K562 (cell line): ENCODE results near the gene CHST2. TPM values are rescaled to one million over a fixed set of nuclear protein-coding genes. Genes with fewer than 3 reads are reported as not detected.
A peak's percentile ranks its signal among the peaks of the same experiment; 100 is the strongest.

ENCODE experiments used
- BRD9 ChIP-seq: fragments of 450-650 bp; IDR thresholded peaks from 2 replicates; pipeline ENCODE4 v1.6.1; 2018; ENCODE audit warnings: low read depth; ENCODE audit not compliant: partially characterized antibody
- CBFA2T3 ChIP-seq: fragments of 450-650 bp; IDR thresholded peaks from 2 replicates; pipeline ENCODE4 v1.6.1; 2017
- DPF2 ChIP-seq: fragments of 450-650 bp; IDR thresholded peaks from 2 replicates; pipeline ENCODE4 v1.6.1; 2016
- FOXM1 ChIP-seq, 2 experiments: fragments of 450-650 bp in 1 of 2; sonication (generic) in 1 of 2; formaldehyde crosslinking in 1 of 2; IDR thresholded peaks; 2 replicates each; pipeline versions ENCODE4 v1.6.1 to v1.9.0; 2017 to 2022; ENCODE audit warnings: low read depth in 2 of 2, mild to moderate bottlenecking in 2 of 2, missing genetic modification reagents in 1 of 2, moderate library complexity in 1 of 2
- HDAC3 ChIP-seq: fragments of 450-650 bp; IDR thresholded peaks from 2 replicates; pipeline ENCODE4 v1.6.1; 2018; ENCODE audit warnings: borderline replicate concordance, mild to moderate bottlenecking, moderate library complexity; ENCODE audit not compliant: partially characterized antibody
- MEIS2 ChIP-seq: fragments of 450-650 bp; IDR thresholded peaks from 2 replicates; pipeline ENCODE4 v1.6.1; 2014; ENCODE audit warnings: mild to moderate bottlenecking; ENCODE audit not compliant: partially characterized antibody
- NFE2L1 ChIP-seq: fragments of 450-650 bp; IDR thresholded peaks from 2 replicates; pipeline ENCODE4 v1.6.1; 2016; ENCODE audit warnings: missing genetic modification characterization, low read depth, mild to moderate bottlenecking, missing compliant biosample characterization, moderate library complexity, borderline replicate concordance
- NR2C1 ChIP-seq, 2 experiments: fragments of 450-650 bp; IDR thresholded peaks; 2 replicates each; pipeline ENCODE4 v1.6.1; 2017; ENCODE audit warnings: mild to moderate bottlenecking in 2 of 2, antibody characterized with exemption in 1 of 2, inconsistent platforms in 1 of 2, missing compliant biosample characterization in 1 of 2, missing genetic modification characterization in 1 of 2
- SRSF7 ChIP-seq: fragments of 200-400 bp; formaldehyde crosslinking; optimal IDR thresholded peaks from 2 replicates; pipeline ENCODE3; 2017; ENCODE audit warnings: mild to moderate bottlenecking, low read depth, low read length
- SUPT5H ChIP-seq: fragments of 450-650 bp; IDR thresholded peaks from 2 replicates; pipeline ENCODE4 v1.6.1; 2016
- TAF9B ChIP-seq: fragments of 450-650 bp; IDR thresholded peaks from 2 replicates; pipeline ENCODE4 v1.6.1; 2018; ENCODE audit warnings: mild to moderate bottlenecking; ENCODE audit not compliant: partially characterized antibody
- TRIM24 ChIP-seq, 2 experiments: fragments of 450-650 bp; IDR thresholded peaks; 2 replicates each; pipeline ENCODE4 v1.6.1; 2016
- ZEB2 ChIP-seq: fragments of 450-650 bp; IDR thresholded peaks from 2 replicates; pipeline ENCODE4 v1.6.1; 2016
- ZNF263 ChIP-seq: sonication (generic); formaldehyde crosslinking; IDR thresholded peaks from 2 replicates; pipeline ENCODE4 v1.8.0; 2022; ENCODE audit warnings: mild to moderate bottlenecking, missing genetic modification reagents, borderline replicate concordance
- polyA plus RNA-seq, 8 experiments: library from polyadenylated mRNA; depleted of rRNA in 4 of 8; stranded (reverse) in 5 of 8; unstranded in 3 of 8; fragments of >200 nt; fragmentation: Nextera tagmentation in 2 of 8; fragmentation: Illumina TruSeq in 1 of 8; extraction: Ambion mirVana in 2 of 8; extraction: Trizol in 1 of 8; gene quantifications; 2 replicates each; pipeline versions ENCODE4 v1.2.1 to v1.2.3, GENCODE V29; 2011 to 2014; ENCODE audit warnings: inconsistent platforms in 1 of 8, missing spikeins in 1 of 8
- total RNA-seq, 7 experiments: library from RNA; depleted of rRNA in 6 of 7; stranded (reverse); fragments of >200 nt in 6 of 7; fragmentation: Illumina TruSeq in 2 of 7; extraction: Trizol in 2 of 7; gene quantifications; 2 replicates each; pipeline versions ENCODE4 v1.2.1 to v1.2.3, GENCODE V29; 2011 to 2021; ENCODE audit warnings: low replicate concordance in 1 of 7
- TF ChIP-seq, protein P1 (sequence below): fragments of 450-650 bp; IDR thresholded peaks from 2 replicates; pipeline ENCODE4 v1.6.1; 2016; ENCODE audit warnings: antibody characterized with exemption
- TF ChIP-seq, protein P2 (sequence below), 2 experiments: fragments of 450-650 bp; conservative IDR thresholded peaks; 2 replicates each; pipeline ENCODE4 v1.6.1; 2017; ENCODE audit warnings: mild to moderate bottlenecking in 2 of 2, moderate library complexity in 2 of 2
- TF ChIP-seq, protein P3 (sequence below): fragments of 450-650 bp; formaldehyde crosslinking; IDR thresholded peaks from 2 replicates; pipeline ENCODE4 v1.4.0; 2020; ENCODE audit warnings: mild to moderate bottlenecking, moderate library complexity
- TF ChIP-seq, protein P4 (sequence below): IDR thresholded peaks from 2 replicates; pipeline ENCODE4 v1.6.1; 2014; ENCODE audit warnings: antibody characterized with exemption
- TF ChIP-seq, protein P5 (sequence below): fragments of 200-800 bp; sonication (Bioruptor generic); IDR thresholded peaks from 2 replicates; pipeline ENCODE4 v1.6.1; 2017; ENCODE audit warnings: missing genetic modification characterization, missing compliant biosample characterization

Gene CHST2
- total and polyA plus RNA-seq, 9 of the 15 experiments (the other 6 are each of a cell fraction or from before 2014, with no cell fraction given) = 3.4 to 60.3 (median 13.9) TPM

DNA sequence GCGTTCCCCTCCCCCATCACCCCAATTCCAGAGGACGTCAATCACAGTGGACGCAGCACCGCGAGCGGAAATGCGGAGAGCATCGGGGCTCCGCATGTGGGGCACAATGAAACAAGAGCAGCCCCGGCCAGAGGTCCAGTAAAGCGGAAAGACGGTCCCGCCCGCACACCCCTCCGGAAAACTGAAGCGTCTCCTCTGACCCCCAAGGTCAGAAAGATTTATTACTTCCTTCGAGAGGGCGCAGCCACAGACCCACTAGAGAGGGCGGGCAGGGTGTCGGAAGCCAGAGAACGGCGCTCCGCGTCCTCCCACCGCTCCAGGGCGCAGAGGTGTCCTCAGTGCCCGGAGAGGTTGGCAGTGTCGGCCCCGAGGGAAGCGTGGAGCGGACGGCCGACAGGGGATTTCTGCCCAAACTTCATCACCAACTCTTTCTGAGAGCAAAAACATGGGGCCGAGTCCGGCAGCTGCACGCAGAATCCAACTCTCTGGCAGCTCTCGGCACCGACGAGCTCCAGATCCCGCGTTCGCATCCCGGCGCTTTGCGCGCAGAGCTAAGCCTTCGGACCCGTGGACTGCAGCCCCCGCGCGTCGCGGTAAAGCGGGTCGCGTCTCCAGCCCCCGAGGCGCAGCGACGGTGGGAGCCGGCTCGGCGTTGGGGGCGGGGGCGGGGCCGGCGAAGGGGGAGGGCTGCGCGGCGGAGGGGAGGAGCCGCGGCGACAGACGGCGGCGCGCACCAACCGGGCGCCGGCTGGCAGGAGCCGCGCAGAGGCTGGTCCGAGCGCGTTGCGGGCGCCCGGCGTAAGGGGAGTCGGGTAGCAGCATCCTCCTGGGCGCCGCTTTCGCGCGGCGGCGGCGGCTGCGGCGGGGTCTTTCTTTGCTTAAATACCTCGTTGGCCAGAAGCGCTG is at the start of gene CHST2 (continued):
- TF ChIP-seq, protein P1, sequence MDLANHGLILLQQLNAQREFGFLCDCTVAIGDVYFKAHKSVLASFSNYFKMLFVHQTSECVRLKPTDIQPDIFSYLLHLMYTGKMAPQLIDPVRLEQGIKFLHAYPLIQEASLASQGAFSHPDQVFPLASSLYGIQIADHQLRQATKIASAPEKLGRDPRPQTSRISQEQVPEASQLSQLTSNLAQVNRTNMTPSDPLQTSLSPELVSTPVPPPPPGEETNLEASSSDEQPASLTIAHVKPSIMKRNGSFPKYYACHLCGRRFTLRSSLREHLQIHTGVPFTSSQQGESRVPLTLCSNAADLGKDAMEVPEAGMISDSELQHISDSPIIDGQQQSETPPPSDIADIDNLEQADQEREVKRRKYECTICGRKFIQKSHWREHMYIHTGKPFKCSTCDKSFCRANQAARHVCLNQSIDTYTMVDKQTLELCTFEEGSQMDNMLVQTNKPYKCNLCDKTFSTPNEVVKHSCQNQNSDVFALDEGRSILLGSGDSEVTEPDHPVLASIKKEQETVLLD = 0 out of 2 replicates have a peak, but pooled peaks have one; percentile 36
- TF ChIP-seq TAF9B (peak; percentile 57), FOXM1 (IDR thresholded peaks at IDR 0.05; ENCODE audit: low read depth) (no peak), FOXM1 (CRISPR knock-in tag; IDR thresholded peaks at IDR 0.05; ENCODE audit: low read depth) (0 out of 2 replicates have a peak, but pooled peaks have one; percentile 64), NR2C1 (IDR thresholded peaks at IDR 0.05) (peak; percentile 73), NR2C1 (tag; IDR thresholded peaks at IDR 0.05) (peak; percentile 79), ZEB2 (no peak), CBFA2T3 (peak; percentile 54), SUPT5H (peak; percentile 80), TRIM24 (IDR thresholded peaks at IDR 0.05) (peak in 1 of 2 experiments; percentile 31; a peak in 1 of 4 replicates), DPF2 (peak; percentile 44; the same call in 1 of the 2 replicates), ZNF263 (CRISPR knock-in tag) (peak; percentile 60; the same call in 1 of the 2 replicates), HDAC3 (peak; percentile 42), MEIS2 (peak; percentile 98), NFE2L1 (tag) (no peak), BRD9 (peak; percentile 68), SRSF7 (no peak)
- TF ChIP-seq, protein P2, sequence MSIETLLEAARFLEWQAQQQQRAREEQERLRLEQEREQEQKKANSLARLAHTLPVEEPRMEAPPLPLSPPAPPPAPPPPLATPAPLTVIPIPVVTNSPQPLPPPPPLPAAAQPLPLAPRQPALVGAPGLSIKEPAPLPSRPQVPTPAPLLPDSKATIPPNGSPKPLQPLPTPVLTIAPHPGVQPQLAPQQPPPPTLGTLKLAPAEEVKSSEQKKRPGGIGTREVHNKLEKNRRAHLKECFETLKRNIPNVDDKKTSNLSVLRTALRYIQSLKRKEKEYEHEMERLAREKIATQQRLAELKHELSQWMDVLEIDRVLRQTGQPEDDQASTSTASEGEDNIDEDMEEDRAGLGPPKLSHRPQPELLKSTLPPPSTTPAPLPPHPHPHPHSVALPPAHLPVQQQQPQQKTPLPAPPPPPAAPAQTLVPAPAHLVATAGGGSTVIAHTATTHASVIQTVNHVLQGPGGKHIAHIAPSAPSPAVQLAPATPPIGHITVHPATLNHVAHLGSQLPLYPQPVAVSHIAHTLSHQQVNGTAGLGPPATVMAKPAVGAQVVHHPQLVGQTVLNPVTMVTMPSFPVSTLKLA (conservative IDR thresholded peaks at IDR 0.05) = peak; percentile 58 to 65; a peak in 3 of 4 replicates
- TF ChIP-seq, protein P3, sequence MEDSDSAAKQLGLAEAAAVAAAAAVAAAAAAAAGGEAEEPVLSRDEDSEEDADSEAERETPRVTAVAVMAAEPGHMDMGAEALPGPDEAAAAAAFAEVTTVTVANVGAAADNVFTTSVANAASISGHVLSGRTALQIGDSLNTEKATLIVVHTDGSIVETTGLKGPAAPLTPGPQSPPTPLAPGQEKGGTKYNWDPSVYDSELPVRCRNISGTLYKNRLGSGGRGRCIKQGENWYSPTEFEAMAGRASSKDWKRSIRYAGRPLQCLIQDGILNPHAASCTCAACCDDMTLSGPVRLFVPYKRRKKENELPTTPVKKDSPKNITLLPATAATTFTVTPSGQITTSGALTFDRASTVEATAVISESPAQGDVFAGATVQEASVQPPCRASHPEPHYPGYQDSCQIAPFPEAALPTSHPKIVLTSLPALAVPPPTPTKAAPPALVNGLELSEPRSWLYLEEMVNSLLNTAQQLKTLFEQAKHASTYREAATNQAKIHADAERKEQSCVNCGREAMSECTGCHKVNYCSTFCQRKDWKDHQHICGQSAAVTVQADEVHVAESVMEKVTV = 0 out of 2 replicates have a peak, but pooled peaks have one; percentile 7
- TF ChIP-seq, protein P4, sequence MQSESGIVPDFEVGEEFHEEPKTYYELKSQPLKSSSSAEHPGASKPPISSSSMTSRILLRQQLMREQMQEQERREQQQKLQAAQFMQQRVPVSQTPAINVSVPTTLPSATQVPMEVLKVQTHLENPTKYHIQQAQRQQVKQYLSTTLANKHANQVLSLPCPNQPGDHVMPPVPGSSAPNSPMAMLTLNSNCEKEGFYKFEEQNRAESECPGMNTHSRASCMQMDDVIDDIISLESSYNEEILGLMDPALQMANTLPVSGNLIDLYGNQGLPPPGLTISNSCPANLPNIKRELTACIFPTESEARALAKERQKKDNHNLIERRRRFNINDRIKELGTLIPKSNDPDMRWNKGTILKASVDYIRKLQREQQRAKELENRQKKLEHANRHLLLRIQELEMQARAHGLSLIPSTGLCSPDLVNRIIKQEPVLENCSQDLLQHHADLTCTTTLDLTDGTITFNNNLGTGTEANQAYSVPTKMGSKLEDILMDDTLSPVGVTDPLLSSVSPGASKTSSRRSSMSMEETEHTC = 0 out of 2 replicates have a peak, but pooled peaks have one; percentile 17
- TF ChIP-seq, protein P5, sequence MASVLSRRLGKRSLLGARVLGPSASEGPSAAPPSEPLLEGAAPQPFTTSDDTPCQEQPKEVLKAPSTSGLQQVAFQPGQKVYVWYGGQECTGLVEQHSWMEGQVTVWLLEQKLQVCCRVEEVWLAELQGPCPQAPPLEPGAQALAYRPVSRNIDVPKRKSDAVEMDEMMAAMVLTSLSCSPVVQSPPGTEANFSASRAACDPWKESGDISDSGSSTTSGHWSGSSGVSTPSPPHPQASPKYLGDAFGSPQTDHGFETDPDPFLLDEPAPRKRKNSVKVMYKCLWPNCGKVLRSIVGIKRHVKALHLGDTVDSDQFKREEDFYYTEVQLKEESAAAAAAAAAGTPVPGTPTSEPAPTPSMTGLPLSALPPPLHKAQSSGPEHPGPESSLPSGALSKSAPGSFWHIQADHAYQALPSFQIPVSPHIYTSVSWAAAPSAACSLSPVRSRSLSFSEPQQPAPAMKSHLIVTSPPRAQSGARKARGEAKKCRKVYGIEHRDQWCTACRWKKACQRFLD (CRISPR knock-in tag) = peak; percentile 47; the same call in 1 of the 2 replicates
